ENCODE measurements around the gene CADPS.

Gene CADPS

GRCh38 chr3:62621925-62622324, 253.3 kb downstream of the CADPS start:
- TF ChIP-seq TAF1 (IDR thresholded peaks at IDR 0.05; ENCODE audit: borderline replicate concordance, insufficient read depth, low read length) (no peak), SIN3A (IDR thresholded peaks at IDR 0.05; ENCODE audit: borderline replicate concordance, insufficient read depth, low read length) (no peak), POLR2AphosphoS5 (IDR thresholded peaks at IDR 0.05; ENCODE audit: low read depth, low read length) (no peak), FOXP2 (optimal IDR thresholded peaks at IDR 0.05; ENCODE audit: borderline replicate concordance, extremely low read depth, extremely low read length, insufficient read depth) (no peak)
- TF ChIP-seq, protein P1, sequence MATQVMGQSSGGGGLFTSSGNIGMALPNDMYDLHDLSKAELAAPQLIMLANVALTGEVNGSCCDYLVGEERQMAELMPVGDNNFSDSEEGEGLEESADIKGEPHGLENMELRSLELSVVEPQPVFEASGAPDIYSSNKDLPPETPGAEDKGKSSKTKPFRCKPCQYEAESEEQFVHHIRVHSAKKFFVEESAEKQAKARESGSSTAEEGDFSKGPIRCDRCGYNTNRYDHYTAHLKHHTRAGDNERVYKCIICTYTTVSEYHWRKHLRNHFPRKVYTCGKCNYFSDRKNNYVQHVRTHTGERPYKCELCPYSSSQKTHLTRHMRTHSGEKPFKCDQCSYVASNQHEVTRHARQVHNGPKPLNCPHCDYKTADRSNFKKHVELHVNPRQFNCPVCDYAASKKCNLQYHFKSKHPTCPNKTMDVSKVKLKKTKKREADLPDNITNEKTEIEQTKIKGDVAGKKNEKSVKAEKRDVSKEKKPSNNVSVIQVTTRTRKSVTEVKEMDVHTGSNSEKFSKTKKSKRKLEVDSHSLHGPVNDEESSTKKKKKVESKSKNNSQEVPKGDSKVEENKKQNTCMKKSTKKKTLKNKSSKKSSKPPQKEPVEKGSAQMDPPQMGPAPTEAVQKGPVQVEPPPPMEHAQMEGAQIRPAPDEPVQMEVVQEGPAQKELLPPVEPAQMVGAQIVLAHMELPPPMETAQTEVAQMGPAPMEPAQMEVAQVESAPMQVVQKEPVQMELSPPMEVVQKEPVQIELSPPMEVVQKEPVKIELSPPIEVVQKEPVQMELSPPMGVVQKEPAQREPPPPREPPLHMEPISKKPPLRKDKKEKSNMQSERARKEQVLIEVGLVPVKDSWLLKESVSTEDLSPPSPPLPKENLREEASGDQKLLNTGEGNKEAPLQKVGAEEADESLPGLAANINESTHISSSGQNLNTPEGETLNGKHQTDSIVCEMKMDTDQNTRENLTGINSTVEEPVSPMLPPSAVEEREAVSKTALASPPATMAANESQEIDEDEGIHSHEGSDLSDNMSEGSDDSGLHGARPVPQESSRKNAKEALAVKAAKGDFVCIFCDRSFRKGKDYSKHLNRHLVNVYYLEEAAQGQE (IDR thresholded peaks at IDR 0.05; ENCODE audit: insufficient read depth in 1 of 2, low read depth in 2 of 2, low read length in 2 of 2) = no peak

DNA sequence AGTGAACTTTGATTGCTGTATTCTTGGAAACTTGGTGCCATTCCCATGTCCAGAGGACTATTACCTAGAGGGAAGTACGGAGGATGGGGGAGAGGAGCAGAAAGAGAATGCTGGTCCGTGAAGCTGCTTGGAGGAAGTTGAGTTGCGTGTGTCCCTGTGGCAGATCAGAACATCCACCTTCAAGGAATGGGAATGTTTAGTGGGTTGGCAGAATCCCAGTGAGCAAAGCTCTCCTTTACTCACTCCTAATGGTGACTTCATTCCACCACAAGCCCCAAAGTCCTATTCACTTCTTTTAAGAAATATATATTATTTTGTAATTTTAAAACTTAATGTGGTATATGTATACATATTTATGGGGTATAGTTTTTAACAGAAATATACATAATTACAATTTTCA, 254.0 kb downstream of the CADPS start:
- no peak for TF ChIP-seq POLR2AphosphoS5 (IDR thresholded peaks at IDR 0.05; ENCODE audit: low read depth, low read length)
- no peak for TF ChIP-seq TAF1 (IDR thresholded peaks at IDR 0.05; ENCODE audit: borderline replicate concordance, insufficient read depth, low read length)
- TF ChIP-seq SIN3A (IDR thresholded peaks at IDR 0.05; ENCODE audit: borderline replicate concordance, insufficient read depth, low read length) = no peak
- TF ChIP-seq FOXP2 (optimal IDR thresholded peaks at IDR 0.05; ENCODE audit: borderline replicate concordance, extremely low read depth, extremely low read length, insufficient read depth) = no peak
- TF ChIP-seq, protein P1 (IDR thresholded peaks at IDR 0.05; ENCODE audit: insufficient read depth in 1 of 2, low read depth in 2 of 2, low read length in 2 of 2) = no peak

- TF ChIP-seq, protein P1 (IDR thresholded peaks at IDR 0.05; ENCODE audit: insufficient read depth in 1 of 2, low read depth in 2 of 2, low read length in 2 of 2) = no peak
- TF ChIP-seq FOXP2 (optimal IDR thresholded peaks at IDR 0.05; ENCODE audit: borderline replicate concordance, extremely low read depth, extremely low read length, insufficient read depth) = no peak
- TF ChIP-seq TAF1 (IDR thresholded peaks at IDR 0.05; ENCODE audit: borderline replicate concordance, insufficient read depth, low read length) = no peak
These were observed 259.9 kb downstream of the CADPS start for GRCh38 chr3:62615258-62615849.

DNA sequence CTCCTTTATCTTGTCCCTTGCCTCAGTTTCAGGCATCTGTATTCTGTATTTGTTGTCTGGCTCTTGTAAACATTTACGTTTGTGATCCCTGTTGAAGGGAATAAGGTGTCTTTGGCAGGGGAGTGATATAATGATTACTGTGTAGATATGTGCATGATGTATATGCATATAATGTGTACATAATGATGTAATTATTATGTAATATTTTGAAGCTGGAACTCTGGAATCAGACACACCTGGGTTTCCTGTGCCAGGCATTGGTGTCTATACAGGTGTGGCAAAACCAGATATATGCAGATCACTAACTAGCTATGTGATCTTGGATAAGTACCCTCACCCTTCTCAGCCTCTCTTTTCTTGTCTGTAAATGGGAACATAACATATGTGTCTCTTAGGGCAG, 260.7 kb downstream of the CADPS start:
- TF ChIP-seq POLR2AphosphoS5 (IDR thresholded peaks at IDR 0.05; ENCODE audit: low read depth, low read length) (no peak), TAF1 (IDR thresholded peaks at IDR 0.05; ENCODE audit: borderline replicate concordance, insufficient read depth, low read length) (no peak), FOXP2 (optimal IDR thresholded peaks at IDR 0.05; ENCODE audit: borderline replicate concordance, extremely low read depth, extremely low read length, insufficient read depth) (no peak), SIN3A (IDR thresholded peaks at IDR 0.05; ENCODE audit: borderline replicate concordance, insufficient read depth, low read length) (no peak)
- TF ChIP-seq, protein P1 (IDR thresholded peaks at IDR 0.05; ENCODE audit: insufficient read depth in 1 of 2, low read depth in 2 of 2, low read length in 2 of 2) = no peak

Measured in PFSK-1 (cell line).